ENCODE data around the gene GPR139. TPM values are rescaled to one million over a fixed set of nuclear protein-coding genes. Genes with fewer than 3 reads are reported as not detected.

The GPR139 gene
- total RNA-seq, 4 donors from 2014 or later, result not detected

- H3K27me3 ChIP-seq, result no peaks in the 10 kb centered on the region
- no peaks in the 10 kb centered on the region for H3K4me1 ChIP-seq
- no peak overlapping the region for H3K4me3 ChIP-seq
- no peak overlapping the region for H3K27ac ChIP-seq
- no peaks in the 10 kb centered on the region for H3K36me3 ChIP-seq
- DNase-seq, result no peak
- no peaks in the 10 kb centered on the region for H3K9me3 ChIP-seq
- TF ChIP-seq, protein P1, sequence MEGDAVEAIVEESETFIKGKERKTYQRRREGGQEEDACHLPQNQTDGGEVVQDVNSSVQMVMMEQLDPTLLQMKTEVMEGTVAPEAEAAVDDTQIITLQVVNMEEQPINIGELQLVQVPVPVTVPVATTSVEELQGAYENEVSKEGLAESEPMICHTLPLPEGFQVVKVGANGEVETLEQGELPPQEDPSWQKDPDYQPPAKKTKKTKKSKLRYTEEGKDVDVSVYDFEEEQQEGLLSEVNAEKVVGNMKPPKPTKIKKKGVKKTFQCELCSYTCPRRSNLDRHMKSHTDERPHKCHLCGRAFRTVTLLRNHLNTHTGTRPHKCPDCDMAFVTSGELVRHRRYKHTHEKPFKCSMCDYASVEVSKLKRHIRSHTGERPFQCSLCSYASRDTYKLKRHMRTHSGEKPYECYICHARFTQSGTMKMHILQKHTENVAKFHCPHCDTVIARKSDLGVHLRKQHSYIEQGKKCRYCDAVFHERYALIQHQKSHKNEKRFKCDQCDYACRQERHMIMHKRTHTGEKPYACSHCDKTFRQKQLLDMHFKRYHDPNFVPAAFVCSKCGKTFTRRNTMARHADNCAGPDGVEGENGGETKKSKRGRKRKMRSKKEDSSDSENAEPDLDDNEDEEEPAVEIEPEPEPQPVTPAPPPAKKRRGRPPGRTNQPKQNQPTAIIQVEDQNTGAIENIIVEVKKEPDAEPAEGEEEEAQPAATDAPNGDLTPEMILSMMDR (IDR thresholded peaks at IDR 0.05), result no peak
- no peak for TF ChIP-seq POLR2A (IDR thresholded peaks at IDR 0.05)
- intact Hi-C loops (cut with DNase I; ENCODE audit: low total_unique reads), result no loop called here
Measured at GRCh38 chr16:20089246-20089965, 15.7 kb upstream of the GPR139 start.

- intact Hi-C loops (cut with DNase I; ENCODE audit: low total_unique reads), result no loop called here
- no peaks in the 10 kb centered on the region for H3K36me3 ChIP-seq
- H3K4me3 ChIP-seq, result no peak overlapping the region
- TF ChIP-seq, protein P1 (IDR thresholded peaks at IDR 0.05), result no peak
- TF ChIP-seq POLR2A (IDR thresholded peaks at IDR 0.05), result no peak
- H3K4me1 ChIP-seq, result no peaks in the 10 kb centered on the region
- H3K27me3 ChIP-seq, result no peaks in the 10 kb centered on the region
- H3K9me3 ChIP-seq, result no peaks in the 10 kb centered on the region
- DNase-seq, result no peak
- H3K27ac ChIP-seq, result no peak overlapping the region
Measured at GRCh38 chr16:20084624-20085226, 11.0 kb upstream of the GPR139 start.

DNA sequence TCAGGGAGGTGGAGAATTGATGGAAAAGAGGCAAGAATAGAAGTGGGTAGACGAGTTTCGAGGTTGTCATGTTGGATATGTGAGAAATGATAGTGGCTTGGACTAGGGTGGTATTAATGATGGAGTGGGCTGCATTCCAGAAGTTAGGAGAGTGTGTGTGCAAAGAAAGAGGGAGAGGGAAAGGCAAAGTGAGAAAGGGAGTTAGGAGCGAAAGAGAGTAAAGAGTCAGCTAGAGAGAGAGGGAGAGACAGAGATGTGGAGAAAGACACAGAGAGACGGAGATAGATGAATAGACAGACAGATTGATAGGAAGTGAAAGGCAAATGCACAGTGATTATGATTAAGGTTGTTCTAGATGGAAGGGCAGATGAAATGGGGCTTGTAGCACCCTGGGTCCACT is 5.4 kb upstream of the GPR139 start:
- no peak for DNase-seq
- H3K9me3 ChIP-seq, result no peaks in the 10 kb centered on the region
- no peak overlapping the region for H3K27ac ChIP-seq
- H3K4me3 ChIP-seq, result no peak overlapping the region
- no peaks in the 10 kb centered on the region for H3K36me3 ChIP-seq
- H3K4me1 ChIP-seq, result no peaks in the 10 kb centered on the region
- intact Hi-C loops (cut with DNase I; ENCODE audit: low total_unique reads), result no loop called here
- TF ChIP-seq, protein P1 (IDR thresholded peaks at IDR 0.05), result no peak
- TF ChIP-seq POLR2A (IDR thresholded peaks at IDR 0.05), result no peak
- H3K27me3 ChIP-seq, result no peaks in the 10 kb centered on the region

DNA sequence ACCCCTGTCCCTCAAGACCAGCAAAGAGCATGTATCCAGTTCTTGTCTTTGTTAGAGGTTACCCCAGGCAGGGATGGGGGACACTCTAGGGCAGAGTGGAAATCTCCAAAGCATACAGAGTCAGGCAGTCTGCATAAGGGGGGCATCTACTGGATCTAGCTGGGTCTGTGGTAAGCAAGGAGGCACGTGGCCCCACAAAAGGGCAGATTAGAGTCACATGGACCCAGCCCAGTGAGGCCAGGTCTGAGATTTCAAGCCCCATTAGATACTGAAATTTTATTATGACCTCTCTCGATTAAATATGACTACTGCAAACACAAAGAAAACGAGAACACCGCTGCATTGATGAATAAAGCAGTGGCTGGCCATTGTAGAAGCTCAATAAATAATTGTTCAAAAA is 1.6 kb upstream of the GPR139 start:
- H3K27me3 ChIP-seq, result no peaks in the 10 kb centered on the region

More for the DNA sequence above, 1.6 kb upstream of the GPR139 start:
- no peaks in the 10 kb centered on the region for H3K9me3 ChIP-seq
- no peaks in the 10 kb centered on the region for H3K4me1 ChIP-seq
- no peak for DNase-seq
- H3K4me3 ChIP-seq, result no peak overlapping the region
- H3K27ac ChIP-seq, result no peak overlapping the region
- TF ChIP-seq, protein P1 (IDR thresholded peaks at IDR 0.05), result no peak
- TF ChIP-seq POLR2A (IDR thresholded peaks at IDR 0.05), result no peak
- no peaks in the 10 kb centered on the region for H3K36me3 ChIP-seq
- intact Hi-C loops (cut with DNase I; ENCODE audit: low total_unique reads), result no loop called here

Data from uterus (tissue), 4 donors.